Measurements from ENCODE around the gene STPG1. TPM values are rescaled to one million over a fixed set of nuclear protein-coding genes. Genes with fewer than 3 reads are reported as not detected.

Gene STPG1
- total and polyA plus RNA-seq, 2 donors (not counting 3 experiments of a cell fraction or from before 2014, with no cell fraction given): 6.3 to 10.2 TPM

DNA sequence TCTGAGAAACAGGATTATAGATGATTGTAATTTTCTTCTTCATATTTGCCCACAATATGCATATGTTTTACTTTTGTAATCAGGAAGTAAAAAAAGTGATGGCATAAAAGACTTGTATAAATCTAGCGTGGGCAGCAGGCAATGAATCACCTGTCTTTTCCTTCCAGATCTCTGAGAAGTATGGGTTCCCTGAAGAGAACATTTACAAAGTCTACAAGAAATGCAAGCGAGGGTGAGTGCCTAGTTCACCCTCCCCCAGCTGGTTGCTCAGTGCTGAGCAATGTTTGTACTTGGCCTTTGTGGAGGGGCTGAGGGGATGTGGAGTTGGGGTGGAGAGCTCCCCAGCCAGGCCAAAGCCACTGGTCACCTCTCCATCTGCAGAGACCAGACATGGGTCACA lies 63.7 kb downstream of the STPG1 start:
- CTCF ChIA-PET: interaction anchor here (1.2 kb wide), 1 partner anchor 15 kb away, joined by 3 read pairs; no protein-coding TSS in a partner anchor
- FAIRE-seq: no peak
- POLR2A ChIA-PET: no interaction called here

DNA sequence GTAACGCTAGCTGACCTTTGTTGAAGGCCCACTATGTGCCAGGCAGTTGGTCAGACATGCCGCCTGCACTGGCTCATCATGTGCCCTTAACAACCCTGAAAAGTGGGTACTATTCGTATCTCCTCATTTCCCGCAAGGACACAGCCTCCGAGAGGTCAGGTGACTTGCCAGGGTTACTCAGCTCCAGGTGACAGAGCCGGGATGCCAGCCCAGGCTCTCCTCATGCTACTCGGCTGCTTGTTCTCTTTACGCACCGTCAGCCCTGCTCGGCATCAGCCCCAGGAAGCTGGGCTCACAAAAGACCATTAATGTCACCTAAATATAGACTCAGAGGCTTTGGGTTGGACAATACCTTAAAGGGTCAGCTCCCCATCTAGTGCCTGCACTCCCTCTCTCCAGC lies 65.4 kb downstream of the STPG1 start:
- Histone ChIP-seq H3K36me3 (ENCODE audit: control insufficient read depth in 2 of 2, extremely low read depth in 1 of 2, insufficient read depth in 2 of 2, low read length in 2 of 2) (no peaks in the 10 kb centered on the region), H3K9me3 (replicated peaks; ENCODE audit: control insufficient read depth, insufficient read depth, low read length) (no peaks in the 10 kb centered on the region), H2AFZ (ENCODE audit: low read depth, low read length) (no peak overlapping the region), H3K4me2 (ENCODE audit: insufficient read depth, low read length) (no peak overlapping the region), H3K9ac (replicated peaks; ENCODE audit: extremely low read depth, insufficient read depth, low read length) (no peak overlapping the region), H4K20me1 (replicated peaks; ENCODE audit: control insufficient read depth, extremely low read depth, insufficient read depth, low read length) (no peaks in the 10 kb centered on the region), H3K27me3 (ENCODE audit: control insufficient read depth in 2 of 2, insufficient read depth in 2 of 2, low read length in 2 of 2) (peaks cover 0 to 2% of the 10 kb centered on the region in 2 experiments), H3K9me1 (replicated peaks; ENCODE audit: control insufficient read depth, extremely low read depth, insufficient read depth, low read length) (no peaks in the 10 kb centered on the region), H3K4me3 (replicated peaks in 1 of 3; ENCODE audit: insufficient read depth in 1 of 3, low read depth in 1 of 3, low read length in 3 of 3) (no peak overlapping the region), H3K27ac (ENCODE audit: insufficient read depth, low read depth, low read length) (no peak overlapping the region), H3K4me1 (ENCODE audit: control insufficient read depth, extremely low read depth, insufficient read depth, low read length) (no peaks in the 10 kb centered on the region), H3K79me2 (ENCODE audit: control insufficient read depth, insufficient read depth, low read length) (no peaks in the 10 kb centered on the region)
- no TSS peak for BruUV-seq (replicated peaks)
- FAIRE-seq: no peak
- dilution Hi-C loops (cut with MboI; ENCODE audit: extremely low pct_ligation_motif_present, low sequenced_read_pairs) (no loop called here), intact Hi-C loops (cut with micrococcal nuclease) (no loop called here)
- CTCF ChIA-PET: no interaction called here
- TF ChIP-seq MYC (IDR thresholded peaks at IDR 0.05; ENCODE audit: low read depth, low read length) (no peak), EZH2 (IDR thresholded peaks at IDR 0.05; ENCODE audit: borderline replicate concordance, low read depth, low read length, severe bottlenecking) (no peak), POLR2A (IDR thresholded peaks at IDR 0.05; ENCODE audit: low read depth, low read length) (no peak), JUN (IDR thresholded peaks at IDR 0.05; ENCODE audit: borderline replicate concordance, insufficient read depth, insufficient read length, low read depth) (no peak), POLR2AphosphoS5 (IDR thresholded peaks at IDR 0.05; ENCODE audit: insufficient read depth, low read depth, low read length) (no peak), FOS (IDR thresholded peaks at IDR 0.05; ENCODE audit: borderline replicate concordance, insufficient read depth, low read length) (no peak), GATA2 (IDR thresholded peaks at IDR 0.05; ENCODE audit: insufficient read depth, insufficient read length, low read depth, low read length) (no peak)
- TF ChIP-seq, protein P1, sequence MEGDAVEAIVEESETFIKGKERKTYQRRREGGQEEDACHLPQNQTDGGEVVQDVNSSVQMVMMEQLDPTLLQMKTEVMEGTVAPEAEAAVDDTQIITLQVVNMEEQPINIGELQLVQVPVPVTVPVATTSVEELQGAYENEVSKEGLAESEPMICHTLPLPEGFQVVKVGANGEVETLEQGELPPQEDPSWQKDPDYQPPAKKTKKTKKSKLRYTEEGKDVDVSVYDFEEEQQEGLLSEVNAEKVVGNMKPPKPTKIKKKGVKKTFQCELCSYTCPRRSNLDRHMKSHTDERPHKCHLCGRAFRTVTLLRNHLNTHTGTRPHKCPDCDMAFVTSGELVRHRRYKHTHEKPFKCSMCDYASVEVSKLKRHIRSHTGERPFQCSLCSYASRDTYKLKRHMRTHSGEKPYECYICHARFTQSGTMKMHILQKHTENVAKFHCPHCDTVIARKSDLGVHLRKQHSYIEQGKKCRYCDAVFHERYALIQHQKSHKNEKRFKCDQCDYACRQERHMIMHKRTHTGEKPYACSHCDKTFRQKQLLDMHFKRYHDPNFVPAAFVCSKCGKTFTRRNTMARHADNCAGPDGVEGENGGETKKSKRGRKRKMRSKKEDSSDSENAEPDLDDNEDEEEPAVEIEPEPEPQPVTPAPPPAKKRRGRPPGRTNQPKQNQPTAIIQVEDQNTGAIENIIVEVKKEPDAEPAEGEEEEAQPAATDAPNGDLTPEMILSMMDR (IDR thresholded peaks at IDR 0.05; ENCODE audit: extremely low read depth in 1 of 2, insufficient read depth in 1 of 2, low read depth in 1 of 2, low read length in 2 of 2): no peak
- TF ChIP-seq, protein P2, sequence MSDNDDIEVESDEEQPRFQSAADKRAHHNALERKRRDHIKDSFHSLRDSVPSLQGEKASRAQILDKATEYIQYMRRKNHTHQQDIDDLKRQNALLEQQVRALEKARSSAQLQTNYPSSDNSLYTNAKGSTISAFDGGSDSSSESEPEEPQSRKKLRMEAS (IDR thresholded peaks at IDR 0.05; ENCODE audit: insufficient read depth, insufficient read length): no peak
- POLR2A ChIA-PET: no interaction called here
- DNase-seq (ENCODE audit: low read depth, low spot score): no peak

More for the DNA sequence above, 63.7 kb downstream of the STPG1 start:
- Histone ChIP-seq H3K9me3 (replicated peaks; ENCODE audit: control insufficient read depth, insufficient read depth, low read length) (no peaks in the 10 kb centered on the region), H2AFZ (ENCODE audit: low read depth, low read length) (no peak overlapping the region), H3K9me1 (replicated peaks; ENCODE audit: control insufficient read depth, extremely low read depth, insufficient read depth, low read length) (no peaks in the 10 kb centered on the region), H3K79me2 (ENCODE audit: control insufficient read depth, insufficient read depth, low read length) (no peaks in the 10 kb centered on the region), H3K4me1 (ENCODE audit: control insufficient read depth, extremely low read depth, insufficient read depth, low read length) (no peaks in the 10 kb centered on the region), H4K20me1 (replicated peaks; ENCODE audit: control insufficient read depth, extremely low read depth, insufficient read depth, low read length) (no peaks in the 10 kb centered on the region), H3K4me2 (ENCODE audit: insufficient read depth, low read length) (no peak overlapping the region), H3K4me3 (replicated peaks in 1 of 3; ENCODE audit: insufficient read depth in 1 of 3, low read depth in 1 of 3, low read length in 3 of 3) (no peak overlapping the region), H3K36me3 (ENCODE audit: control insufficient read depth in 2 of 2, extremely low read depth in 1 of 2, insufficient read depth in 2 of 2, low read length in 2 of 2) (no peaks in the 10 kb centered on the region), H3K9ac (replicated peaks; ENCODE audit: extremely low read depth, insufficient read depth, low read length) (no peak overlapping the region), H3K27me3 (ENCODE audit: control insufficient read depth in 2 of 2, insufficient read depth in 2 of 2, low read length in 2 of 2) (peaks cover 0 to 2% of the 10 kb centered on the region in 2 experiments), H3K27ac (ENCODE audit: insufficient read depth, low read depth, low read length) (no peak overlapping the region)
- BruUV-seq (replicated peaks): no TSS peak
- dilution Hi-C loops (cut with MboI; ENCODE audit: extremely low pct_ligation_motif_present, low sequenced_read_pairs): no loop called here
- DNase-seq (ENCODE audit: low read depth, low spot score): no peak
- TF ChIP-seq JUN (IDR thresholded peaks at IDR 0.05; ENCODE audit: borderline replicate concordance, insufficient read depth, insufficient read length, low read depth) (no peak), MYC (IDR thresholded peaks at IDR 0.05; ENCODE audit: low read depth, low read length) (no peak), POLR2AphosphoS5 (IDR thresholded peaks at IDR 0.05; ENCODE audit: insufficient read depth, low read depth, low read length) (no peak), GATA2 (IDR thresholded peaks at IDR 0.05; ENCODE audit: insufficient read depth, insufficient read length, low read depth, low read length) (no peak), EZH2 (IDR thresholded peaks at IDR 0.05; ENCODE audit: borderline replicate concordance, low read depth, low read length, severe bottlenecking) (no peak)
- TF ChIP-seq, protein P2 (IDR thresholded peaks at IDR 0.05; ENCODE audit: insufficient read depth, insufficient read length): no peak
- intact Hi-C loops (cut with micrococcal nuclease): no loop called here

All from endothelial cell of umbilical vein (primary cell).